Upper lobe of left lung (tissue), 4 donors: ENCODE measurements around the gene DDR1.

Experiments used
- EP300 ChIP-seq, 4 donors: sonication (generic); formaldehyde crosslinking; IDR thresholded peaks; one replicate each; pipeline ENCODE4 v1.5.1; 2017; ENCODE audit warnings: antibody characterized with exemption in 4 of 4, control low read depth in 2 of 4
- POLR2A ChIP-seq, 4 donors: fragments of 450-650 bp; IDR thresholded peaks; one replicate each; pipeline ENCODE4 v1.5.1; 2016 to 2017; ENCODE audit warnings: antibody characterized with exemption in 4 of 4, mild to moderate bottlenecking in 2 of 4
- TF ChIP-seq, protein P1 (sequence below), 6 experiments: fragments of 450-650 bp in 4 of 6; fragments of 200-600 bp in 2 of 6; sonication (generic) in 2 of 6; IDR thresholded peaks; one replicate each; pipeline ENCODE4 v1.5.1; 2016 to 2019; ENCODE audit warnings: antibody characterized with exemption in 6 of 6

GRCh38 chr6:30875244-30876038, 8.9 kb upstream of the DDR1 start:
- TF ChIP-seq, protein P1, sequence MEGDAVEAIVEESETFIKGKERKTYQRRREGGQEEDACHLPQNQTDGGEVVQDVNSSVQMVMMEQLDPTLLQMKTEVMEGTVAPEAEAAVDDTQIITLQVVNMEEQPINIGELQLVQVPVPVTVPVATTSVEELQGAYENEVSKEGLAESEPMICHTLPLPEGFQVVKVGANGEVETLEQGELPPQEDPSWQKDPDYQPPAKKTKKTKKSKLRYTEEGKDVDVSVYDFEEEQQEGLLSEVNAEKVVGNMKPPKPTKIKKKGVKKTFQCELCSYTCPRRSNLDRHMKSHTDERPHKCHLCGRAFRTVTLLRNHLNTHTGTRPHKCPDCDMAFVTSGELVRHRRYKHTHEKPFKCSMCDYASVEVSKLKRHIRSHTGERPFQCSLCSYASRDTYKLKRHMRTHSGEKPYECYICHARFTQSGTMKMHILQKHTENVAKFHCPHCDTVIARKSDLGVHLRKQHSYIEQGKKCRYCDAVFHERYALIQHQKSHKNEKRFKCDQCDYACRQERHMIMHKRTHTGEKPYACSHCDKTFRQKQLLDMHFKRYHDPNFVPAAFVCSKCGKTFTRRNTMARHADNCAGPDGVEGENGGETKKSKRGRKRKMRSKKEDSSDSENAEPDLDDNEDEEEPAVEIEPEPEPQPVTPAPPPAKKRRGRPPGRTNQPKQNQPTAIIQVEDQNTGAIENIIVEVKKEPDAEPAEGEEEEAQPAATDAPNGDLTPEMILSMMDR (IDR thresholded peaks at IDR 0.05) = no peak
- TF ChIP-seq EP300 (IDR thresholded peaks at IDR 0.05) = no peak
- no peak for TF ChIP-seq POLR2A (IDR thresholded peaks at IDR 0.05)
